ENCODE measurements around the gene PMVK.
A peak's percentile ranks its signal among the peaks of the same experiment; 100 is the strongest.

Gene PMVK

GRCh38 chr1:154878371-154879037 is 58.0 kb downstream of the PMVK start:
- peak; percentile 89 for DNase-seq (ENCODE audit: low spot score)

DNA sequence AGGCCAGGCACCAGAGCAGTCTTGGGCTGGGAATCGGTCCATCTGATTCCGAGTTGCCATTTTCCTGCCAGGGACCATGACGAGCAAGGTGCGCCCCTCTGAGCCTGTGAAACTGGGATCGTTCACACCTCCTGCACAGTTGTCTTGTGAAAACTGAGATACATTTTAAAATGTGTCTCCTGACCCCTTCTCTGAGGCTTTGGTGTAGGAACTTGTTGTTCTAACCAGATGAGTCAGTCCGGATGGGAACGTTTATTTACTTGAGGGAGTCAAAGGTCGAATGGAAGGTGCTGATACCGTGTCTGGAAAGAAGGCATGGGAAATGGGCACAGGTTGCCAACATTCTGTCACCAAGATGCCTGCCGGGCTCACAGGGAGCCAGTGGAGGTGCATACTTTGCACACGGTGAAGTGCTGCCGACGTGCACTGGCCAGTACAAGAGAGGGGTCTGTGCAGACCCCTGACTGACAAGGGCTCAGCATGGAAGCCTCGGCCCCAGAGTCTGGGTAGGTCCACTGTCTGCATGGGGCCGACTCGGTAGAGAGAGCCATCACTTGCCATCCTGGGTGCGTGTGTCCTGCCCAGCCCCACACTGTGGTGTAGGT is 59.0 kb downstream of the PMVK start:
- DNase-seq (ENCODE audit: low spot score): no peak

DNA sequence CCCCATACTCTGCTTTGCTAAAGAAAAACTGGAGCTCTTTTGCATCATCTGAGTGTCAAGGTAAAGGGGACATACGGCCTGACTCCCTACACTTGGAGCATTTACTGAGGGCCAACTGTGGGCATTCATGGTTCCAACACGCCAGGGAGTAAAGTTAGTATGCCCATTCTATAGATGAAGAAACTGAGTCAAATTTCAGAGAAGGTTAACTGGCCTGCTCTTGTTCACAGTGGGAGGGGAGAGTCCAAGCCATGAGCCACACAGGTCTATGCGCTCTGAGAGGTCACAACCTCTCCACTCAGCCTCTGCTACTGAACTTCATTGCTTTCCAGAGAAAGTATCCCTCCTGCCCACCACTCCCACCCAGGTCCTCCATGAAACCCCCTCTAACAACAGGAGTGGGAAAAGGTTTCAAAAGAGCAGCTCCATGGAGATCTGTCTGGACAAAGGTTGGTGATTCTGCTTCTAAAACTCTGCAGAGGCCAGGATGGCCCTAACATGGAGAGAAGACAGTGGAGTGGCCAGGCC is 59.6 kb downstream of the PMVK start:
- no peak for DNase-seq (ENCODE audit: low spot score)
